HG03439 (cell line): Measurements from ENCODE around the gene FOXRED2.
"Not testable (repeated sequence)": the region's sequence is repeated elsewhere in the genome, so short reads cannot be mapped to it uniquely, and the experiment has no call there.

Experiments
- ATAC-seq: cut with Tn5 transposase; IDR thresholded peaks from one replicate; pipeline ENCODE4 v1.9.1; 2021; ENCODE audit warnings: mild to moderate bottlenecking, moderate library complexity; ENCODE audit not compliant: unreplicated experiment

FOXRED2 gene

GRCh38 chr22:36452250-36452977 lies 54.4 kb downstream of the FOXRED2 start:
- no peak for ATAC-seq

- not testable (repeated sequence) for ATAC-seq
These were observed 55.9 kb downstream of the FOXRED2 start for GRCh38 chr22:36450923-36451322.

DNA sequence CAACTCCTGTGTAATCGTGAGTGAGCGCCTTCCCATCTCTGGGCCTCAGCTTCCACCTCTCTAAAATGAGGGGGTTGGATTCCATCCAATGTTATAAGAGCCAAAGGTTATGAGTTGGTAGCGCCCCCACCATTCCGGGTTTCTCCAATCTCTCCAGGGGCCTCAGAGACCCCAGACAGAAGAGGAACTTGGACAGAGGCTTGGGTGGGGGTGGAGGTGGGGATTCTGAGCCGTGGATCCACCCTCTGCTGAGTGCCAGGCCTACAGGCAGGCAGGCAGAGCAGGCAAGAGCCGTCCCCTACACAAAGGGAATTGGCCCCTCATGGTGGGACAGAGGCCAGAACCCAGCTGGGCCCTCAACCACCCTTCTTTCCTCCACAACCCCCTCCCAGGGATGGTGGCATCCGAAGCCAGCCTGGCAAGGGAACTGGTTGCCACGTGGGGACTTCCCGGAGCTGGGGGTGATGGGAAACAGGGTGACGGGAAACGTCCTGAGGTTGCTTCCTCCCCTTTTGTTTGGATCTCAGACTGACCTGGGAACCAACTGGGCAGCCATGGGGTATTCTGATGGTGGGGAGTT lies 57.2 kb downstream of the FOXRED2 start:
- no peak for ATAC-seq

DNA sequence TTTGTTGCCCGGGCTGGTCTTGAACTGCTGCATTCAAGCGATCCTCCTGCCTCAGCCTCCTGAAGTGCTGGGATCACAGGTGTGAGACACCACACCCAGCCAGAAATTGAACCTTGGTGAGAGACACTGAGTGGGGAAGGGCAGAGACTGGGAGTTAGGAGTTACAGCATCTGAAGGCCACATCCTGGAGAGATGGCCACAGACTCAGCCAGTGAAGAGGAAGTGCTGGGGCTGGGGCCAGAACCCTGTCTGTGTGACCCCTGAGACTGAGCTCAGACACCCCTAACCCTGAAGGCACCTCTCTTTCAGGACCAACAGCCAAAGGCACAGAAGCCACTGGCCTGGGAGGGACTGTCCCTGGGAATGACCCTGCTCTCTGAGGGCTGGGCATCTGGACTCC lies 59.2 kb downstream of the FOXRED2 start:
- ATAC-seq: no peak

- no peak for ATAC-seq
These were observed 61.6 kb downstream of the FOXRED2 start for GRCh38 chr22:36445158-36445668.

- no peak for ATAC-seq
These were observed 63.6 kb downstream of the FOXRED2 start for GRCh38 chr22:36443198-36443770.

DNA sequence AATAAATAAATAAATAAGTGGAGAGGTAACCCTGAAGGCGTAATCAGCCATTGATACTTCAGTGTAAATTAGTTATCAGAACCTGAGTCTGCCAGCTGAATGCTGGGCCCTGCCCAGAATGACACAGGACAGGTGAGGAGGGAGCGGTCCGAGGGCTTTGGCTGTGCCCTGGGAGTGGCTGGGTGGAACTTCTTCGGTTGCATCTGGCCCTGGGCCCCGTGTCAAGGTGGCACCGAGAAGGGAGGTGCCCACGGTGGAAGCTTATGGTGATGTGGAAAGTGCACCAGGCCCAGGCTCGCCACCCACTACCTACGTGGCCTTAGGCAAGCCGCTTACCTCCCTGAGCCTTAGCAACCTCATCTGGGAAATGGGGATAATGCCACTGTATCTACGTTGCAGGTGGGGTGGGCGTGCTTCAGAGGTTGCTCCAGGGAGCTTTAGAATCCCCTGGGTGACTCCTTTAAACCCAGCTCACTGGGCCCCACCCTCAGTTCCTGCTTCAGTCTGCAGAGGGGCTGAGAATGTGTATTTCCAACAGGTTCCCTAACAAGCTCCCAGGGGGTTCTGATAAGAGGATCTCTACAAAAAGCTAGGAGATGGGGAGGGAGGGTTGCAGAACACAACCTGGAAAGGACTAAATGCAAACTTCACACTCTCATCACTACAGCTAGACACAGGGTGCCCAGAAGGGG lies 64.2 kb downstream of the FOXRED2 start:
- no peak for ATAC-seq

DNA sequence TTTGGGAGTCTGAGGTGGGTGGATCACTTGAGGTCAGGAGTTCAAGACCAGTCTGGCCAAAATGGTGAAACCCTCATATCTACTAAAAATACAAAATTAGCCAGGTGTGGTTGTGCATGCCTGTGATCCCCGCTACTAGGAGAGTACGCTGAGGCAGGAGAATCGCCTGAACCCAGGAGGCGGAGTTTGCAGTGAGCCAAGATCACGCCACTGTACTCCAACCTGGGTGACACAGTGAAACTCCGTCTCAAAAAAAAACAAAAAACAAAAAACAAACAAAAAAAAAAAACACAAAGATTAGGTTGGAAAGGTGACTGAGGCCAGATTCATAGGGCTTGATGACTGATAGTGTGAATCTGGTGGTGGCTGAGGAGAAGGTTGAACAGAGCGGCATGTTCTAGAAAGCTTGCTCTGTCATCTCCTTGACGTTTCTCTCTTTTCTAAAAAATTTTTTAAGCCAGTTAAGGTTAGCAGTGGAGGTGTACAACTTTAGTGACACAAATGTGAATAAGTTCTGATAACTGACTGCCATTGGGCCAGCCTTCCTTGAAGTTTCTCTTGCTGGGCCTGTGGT lies 66.3 kb downstream of the FOXRED2 start:
- ATAC-seq: no peak

- no peak for ATAC-seq
These were observed 67.2 kb downstream of the FOXRED2 start for GRCh38 chr22:36439481-36440271.
